K562 (cell line): Measurements from ENCODE around the gene LRRC4C. TPM values are rescaled to one million over a fixed set of nuclear protein-coding genes. Genes with fewer than 3 reads are reported as not detected.

Experiments
- ATAC-seq: fragments of 200-7000 bp; cut with Tn5 transposase; 3 replicates; pipeline ENCODE4 v1.9.1; 2020; ENCODE audit warnings: moderate library complexity
- BruUV-seq: library from RNA; stranded (reverse); fragments of 400-500 nt; replicated peaks from 2 replicates; lab custom pipeline; 2021; lab: Mats Ljungman, UMichigan
- CTCF ChIA-PET: fragments of 300-600 bp; formaldehyde crosslinking; extraction: SDS; loops from one replicate; lab custom pipeline; 2021; ENCODE audit warnings: low intra/inter-chr PET ratio; lab: Yijun Ruan, JAX
- POLR2A ChIA-PET: fragments of 300-600, 350-650 bp; sonication (Branson Sonifier 250); formaldehyde crosslinking; extraction: SDS; loops from one replicate; lab custom pipeline; 2021; ENCODE audit warnings: antibody characterized with exemption, inconsistent platforms; lab: Yijun Ruan, JAX
- DNase-seq, 4 experiments: peaks; one replicate each; pipeline versions ENCODE4 v3.0.0 to v3.0.0-alpha.2; 2011 to 2018; ENCODE audit warnings: low spot score in 3 of 4, mixed read lengths in 3 of 4; ENCODE audit errors: extremely low read depth in 1 of 4
- FAIRE-seq: peaks from 2 replicates; lab custom pipeline; 2011; peaks lifted over from hg19 to GRCh38; lab: Jason Lieb, UNC
- H2AFZ ChIP-seq: 2 replicates; pipeline ENCODE4 v1.6.0; 2011; ENCODE audit warnings: low read depth, low read length, control low read depth, inconsistent platforms
- H3K27ac ChIP-seq: fragments of 200-600 bp; 3 replicates; pipeline ENCODE4 v1.8.0; 2011; ENCODE audit warnings: low read depth, mild to moderate bottlenecking, control low read depth, inconsistent platforms, low read length, moderate library complexity, mixed read lengths; ENCODE audit errors: extremely low read depth
- H3K27me3 ChIP-seq, 2 experiments: fragments of 300-600 bp in 1 of 2; 2 replicates in 1 of 2; 3 replicates in 1 of 2; pipeline versions ENCODE4 v1.6.0 to v1.8.0; 2011; ENCODE audit warnings: inconsistent platforms in 2 of 2, low read length in 2 of 2, mild to moderate bottlenecking in 1 of 2, mixed read lengths in 1 of 2, moderate library complexity in 1 of 2; ENCODE audit not compliant: control insufficient read depth in 2 of 2, insufficient read depth in 2 of 2
- H3K36me3 ChIP-seq: fragments of 300-600 bp; 3 replicates; pipeline ENCODE4 v1.8.0; 2011; ENCODE audit warnings: mild to moderate bottlenecking, low read length, inconsistent platforms; ENCODE audit not compliant: control insufficient read depth, insufficient read depth
- H3K4me1 ChIP-seq, 2 experiments: fragments of 200-600 bp in 1 of 2; replicated peaks in 1 of 2; 2 replicates in 1 of 2; 3 replicates in 1 of 2; pipeline versions ENCODE4 v1.5.1 to v1.8.0; 2011; ENCODE audit warnings: inconsistent platforms in 2 of 2, low read length in 2 of 2, mild to moderate bottlenecking in 1 of 2, mixed read lengths in 1 of 2, moderate library complexity in 1 of 2; ENCODE audit not compliant: control insufficient read depth in 2 of 2, insufficient read depth in 2 of 2
- H3K4me2 ChIP-seq: 2 replicates; pipeline ENCODE4 v1.6.1; 2011; ENCODE audit warnings: low read length, control low read depth, inconsistent platforms, mixed read lengths; ENCODE audit not compliant: insufficient read depth
- H3K4me3 ChIP-seq: fragments of 200-600 bp; sonication (generic), shearing (Covaris generic); 2 replicates; pipeline ENCODE4 v1.5.1; 2016; ENCODE audit warnings: control low read depth, inconsistent platforms
- H3K79me2 ChIP-seq: fragments of 200-600 bp; 3 replicates; pipeline ENCODE4 v1.8.0; 2011; ENCODE audit warnings: low read length, inconsistent platforms; ENCODE audit not compliant: control insufficient read depth, insufficient read depth
- H3K9ac ChIP-seq, 2 experiments: 2 replicates each; pipeline versions ENCODE4 v1.6.0 to v1.6.1; 2011; ENCODE audit warnings: low read depth in 2 of 2, low read length in 2 of 2, control low read depth in 1 of 2, inconsistent platforms in 1 of 2, mild to moderate bottlenecking in 1 of 2, mixed read lengths in 1 of 2; ENCODE audit not compliant: insufficient read depth in 1 of 2
- H3K9me1 ChIP-seq: one replicate; pipeline ENCODE4 v1.6.0; 2011; ENCODE audit warnings: inconsistent platforms, mild to moderate bottlenecking, low read length, moderate library complexity; ENCODE audit not compliant: control insufficient read depth, insufficient read depth
- H3K9me3 ChIP-seq: replicated peaks from 2 replicates; pipeline ENCODE4 v1.5.1; 2011; ENCODE audit warnings: low read depth, low read length, inconsistent platforms; ENCODE audit not compliant: control insufficient read depth, insufficient read depth
- H4K20me1 ChIP-seq: replicated peaks from 2 replicates; pipeline ENCODE4 v1.6.1; 2011; ENCODE audit warnings: low read length, inconsistent platforms, mixed read lengths; ENCODE audit not compliant: control insufficient read depth, insufficient read depth
- C11orf30 ChIP-seq: fragments of 450-650 bp; IDR thresholded peaks from 2 replicates; pipeline ENCODE4 v1.6.1; 2016; ENCODE audit warnings: low read depth, mild to moderate bottlenecking
- CBX5 ChIP-seq: IDR thresholded peaks from 2 replicates; pipeline ENCODE4 v1.6.1; 2014; ENCODE audit warnings: low read depth, borderline replicate concordance
- CXXC5 ChIP-seq: fragments of 250-450 bp; sonication (Bioruptor Pico); IDR thresholded peaks from 2 replicates; pipeline ENCODE4 v1.8.0; 2022; ENCODE audit warnings: inconsistent platforms, mild to moderate bottlenecking, moderate library complexity
- DIDO1 ChIP-seq: fragments of 450-650 bp; IDR thresholded peaks from 2 replicates; pipeline ENCODE4 v1.6.1; 2016; ENCODE audit warnings: low read depth, missing biosample characterization, missing genetic modification characterization
- FOXA1 ChIP-seq: fragments of 450-650 bp; IDR thresholded peaks from 2 replicates; pipeline ENCODE4 v1.6.1; 2016; ENCODE audit warnings: mild to moderate bottlenecking, borderline replicate concordance
- JUND ChIP-seq, 2 experiments: IDR thresholded peaks; 2 replicates in 1 of 2; 3 replicates in 1 of 2; pipeline ENCODE4 v1.6.1; 2011; ENCODE audit warnings: borderline replicate concordance in 2 of 2, low read depth in 2 of 2, low read length in 2 of 2, improper control_type of control experiment in 1 of 2, missing biosample characterization in 1 of 2, missing genetic modification characterization in 1 of 2, missing genetic modification reagents in 1 of 2
- MEIS2 ChIP-seq: fragments of 450-650 bp; IDR thresholded peaks from 2 replicates; pipeline ENCODE4 v1.6.1; 2014; ENCODE audit warnings: mild to moderate bottlenecking; ENCODE audit not compliant: partially characterized antibody
- MXI1 ChIP-seq: IDR thresholded peaks from 2 replicates; pipeline ENCODE4 v1.6.1; 2011; ENCODE audit warnings: low read depth, mild to moderate bottlenecking, improper control_type of control experiment, low read length
- NFATC3 ChIP-seq: fragments of 450-650 bp; IDR thresholded peaks from 2 replicates; pipeline ENCODE4 v1.6.1; 2017; ENCODE audit warnings: mild to moderate bottlenecking
- NR2C2 ChIP-seq, 2 experiments: fragments of 200-800 bp in 1 of 2; sonication (Bioruptor generic) in 1 of 2; sonication (generic) in 1 of 2; formaldehyde crosslinking in 1 of 2; IDR thresholded peaks; 2 replicates each; pipeline versions ENCODE4 v1.6.1 to v1.8.0; 2016 to 2022; ENCODE audit warnings: mild to moderate bottlenecking in 1 of 2, missing compliant biosample characterization in 1 of 2, missing genetic modification characterization in 1 of 2, missing genetic modification reagents in 1 of 2
- NR2F6 ChIP-seq: fragments of 450-650 bp; formaldehyde crosslinking; IDR thresholded peaks from 2 replicates; pipeline ENCODE4 v1.4.0; 2020; ENCODE audit warnings: mild to moderate bottlenecking
- POLR3A ChIP-seq: IDR thresholded peaks from 2 replicates; pipeline ENCODE4 v1.6.1; 2011; ENCODE audit warnings: borderline replicate concordance, mild to moderate bottlenecking, moderate library complexity; ENCODE audit not compliant: insufficient read length, insufficient read depth; ENCODE audit errors: extremely low read depth
- PTBP1 ChIP-seq: fragments of 200-400 bp; formaldehyde crosslinking; IDR thresholded peaks from 2 replicates; pipeline ENCODE4 v1.6.1; 2017; ENCODE audit warnings: low read depth, low read length
- RBM34 ChIP-seq: fragments of 200-400 bp; formaldehyde crosslinking; IDR thresholded peaks from 2 replicates; pipeline ENCODE4 v1.6.1; 2018; ENCODE audit warnings: low read length, borderline replicate concordance; ENCODE audit not compliant: insufficient read depth
- RHOXF2B ChIP-seq: fragments of 250-450 bp; sonication (Bioruptor Pico); conservative IDR thresholded peaks from 2 replicates; pipeline ENCODE4 v1.5.1; 2021
- SMAD1 ChIP-seq: fragments of 150-350 bp; IDR thresholded peaks from 2 replicates; pipeline ENCODE4 v1.6.1; 2014; ENCODE audit warnings: low read length, low read depth; ENCODE audit not compliant: partially characterized antibody
- WGBS: fragments of 100-300 bp; shearing (Covaris generic); methylation state at CpG from one replicate; pipeline ENCODE4 v1.1.6; 2016; ENCODE audit warnings: low coverage, mixed read lengths; ENCODE audit not compliant: insufficient coverage; ENCODE audit errors: missing lambda C conversion rate; 5-methylcytosine and 5-hydroxymethylcytosine counted together
- in situ Hi-C: fragments of 300-500 bp; cut with MboI; formaldehyde crosslinking; loops from 4 replicates; pipeline ENCODE4 v1.15.0; 2018; ENCODE audit warnings: inconsistent platforms, mixed read lengths
- intact Hi-C: fragments of 100-400 bp; cut with micrococcal nuclease; formaldehyde crosslinking; loops from 2 replicates; pipeline ENCODE4 v1.14.2; 2022
- polyA plus RNA-seq, 8 experiments: library from polyadenylated mRNA; depleted of rRNA in 4 of 8; stranded (reverse) in 5 of 8; unstranded in 3 of 8; fragments of >200 nt; fragmentation: Nextera tagmentation in 2 of 8; fragmentation: Illumina TruSeq in 1 of 8; extraction: Ambion mirVana in 2 of 8; extraction: Trizol in 1 of 8; gene quantifications; 2 replicates each; pipeline versions ENCODE4 v1.2.1 to v1.2.3, GENCODE V29; 2011 to 2014; ENCODE audit warnings: inconsistent platforms in 1 of 8, missing spikeins in 1 of 8
- total RNA-seq, 7 experiments: library from RNA; depleted of rRNA in 6 of 7; stranded (reverse); fragments of >200 nt in 6 of 7; fragmentation: Illumina TruSeq in 2 of 7; extraction: Trizol in 2 of 7; gene quantifications; 2 replicates each; pipeline versions ENCODE4 v1.2.1 to v1.2.3, GENCODE V29; 2011 to 2021; ENCODE audit warnings: low replicate concordance in 1 of 7
- TF ChIP-seq, protein P1 (sequence below): fragments of 250-450 bp; sonication (Bioruptor Pico); IDR thresholded peaks from 2 replicates; pipeline ENCODE4 v1.4.0; 2020; ENCODE audit warnings: mild to moderate bottlenecking, moderate library complexity, borderline replicate concordance
- TF ChIP-seq, protein P2 (sequence below): fragments of 450-650 bp; IDR thresholded peaks from 2 replicates; pipeline ENCODE4 v1.6.1; 2018; ENCODE audit not compliant: partially characterized antibody

Gene LRRC4C
- total and polyA plus RNA-seq, 9 of the 15 experiments (the other 6 are each of a cell fraction or from before 2014, with no cell fraction given) = not detected

DNA sequence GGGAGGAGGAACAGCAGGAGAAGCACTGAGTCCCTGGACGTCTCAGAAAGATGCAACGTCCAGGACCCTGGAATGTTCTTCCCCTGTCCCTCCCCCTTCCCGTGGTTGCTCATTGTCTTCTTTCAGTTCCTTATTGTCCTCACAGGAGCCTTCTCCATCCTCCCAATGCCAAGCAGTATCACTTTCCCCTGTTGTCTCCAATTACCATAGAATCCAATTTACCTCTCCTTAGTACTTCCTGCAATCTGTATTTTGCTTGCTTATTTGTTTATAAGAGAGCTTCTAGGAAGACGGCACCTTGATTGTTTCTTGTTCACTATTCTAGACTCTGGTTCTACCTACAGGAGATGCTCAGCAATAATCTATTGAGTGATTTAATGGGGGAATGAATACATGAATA, 1273.7 kb downstream of the LRRC4C start:
- no peaks in the 10 kb centered on the region for H3K9me3 ChIP-seq
- no peak for DNase-seq
- ChIA-PET CTCF (no interaction called here), POLR2A (no interaction called here)
- no peaks in the 10 kb centered on the region for H4K20me1 ChIP-seq
- H3K4me3 ChIP-seq = no peak overlapping the region
- no peak overlapping the region for H2AFZ ChIP-seq
- H3K79me2 ChIP-seq = no peaks in the 10 kb centered on the region
- no peak for ATAC-seq
- no peaks in the 10 kb centered on the region for H3K36me3 ChIP-seq
- 0% methylated on average over 4 of the region's 4 CpGs for WGBS
- no peak overlapping the region for H3K9ac ChIP-seq
- H3K4me1 ChIP-seq = no peaks in the 10 kb centered on the region
- no peak for FAIRE-seq
- in situ Hi-C loops (no loop called here), intact Hi-C loops (no loop called here)
- no peaks in the 10 kb centered on the region for H3K9me1 ChIP-seq
- H3K27me3 ChIP-seq = no peaks in the 10 kb centered on the region
- H3K4me2 ChIP-seq = no peak overlapping the region
- BruUV-seq = no TSS peak
- H3K27ac ChIP-seq = no peak overlapping the region
- TF ChIP-seq C11orf30 (no peak), CXXC5 (CRISPR knock-in tag) (no peak), CBX5 (no peak), NFATC3 (no peak), MXI1 (no peak), NR2C2 (CRISPR knock-in tag; IDR thresholded peaks at IDR 0.05) (no peak), NR2C2 (tag; IDR thresholded peaks at IDR 0.05) (no peak), JUND (IDR thresholded peaks at IDR 0.05; ENCODE audit: borderline replicate concordance, low read depth, low read length) (no peak), JUND (tag; IDR thresholded peaks at IDR 0.05; ENCODE audit: borderline replicate concordance, low read depth, low read length) (no peak), SMAD1 (no peak), PTBP1 (no peak), MEIS2 (no peak), FOXA1 (no peak), DIDO1 (tag) (no peak), RHOXF2B (CRISPR knock-in tag) (no peak), POLR3A (no peak), RBM34 (no peak), NR2F6 (no peak)
- TF ChIP-seq, protein P1, sequence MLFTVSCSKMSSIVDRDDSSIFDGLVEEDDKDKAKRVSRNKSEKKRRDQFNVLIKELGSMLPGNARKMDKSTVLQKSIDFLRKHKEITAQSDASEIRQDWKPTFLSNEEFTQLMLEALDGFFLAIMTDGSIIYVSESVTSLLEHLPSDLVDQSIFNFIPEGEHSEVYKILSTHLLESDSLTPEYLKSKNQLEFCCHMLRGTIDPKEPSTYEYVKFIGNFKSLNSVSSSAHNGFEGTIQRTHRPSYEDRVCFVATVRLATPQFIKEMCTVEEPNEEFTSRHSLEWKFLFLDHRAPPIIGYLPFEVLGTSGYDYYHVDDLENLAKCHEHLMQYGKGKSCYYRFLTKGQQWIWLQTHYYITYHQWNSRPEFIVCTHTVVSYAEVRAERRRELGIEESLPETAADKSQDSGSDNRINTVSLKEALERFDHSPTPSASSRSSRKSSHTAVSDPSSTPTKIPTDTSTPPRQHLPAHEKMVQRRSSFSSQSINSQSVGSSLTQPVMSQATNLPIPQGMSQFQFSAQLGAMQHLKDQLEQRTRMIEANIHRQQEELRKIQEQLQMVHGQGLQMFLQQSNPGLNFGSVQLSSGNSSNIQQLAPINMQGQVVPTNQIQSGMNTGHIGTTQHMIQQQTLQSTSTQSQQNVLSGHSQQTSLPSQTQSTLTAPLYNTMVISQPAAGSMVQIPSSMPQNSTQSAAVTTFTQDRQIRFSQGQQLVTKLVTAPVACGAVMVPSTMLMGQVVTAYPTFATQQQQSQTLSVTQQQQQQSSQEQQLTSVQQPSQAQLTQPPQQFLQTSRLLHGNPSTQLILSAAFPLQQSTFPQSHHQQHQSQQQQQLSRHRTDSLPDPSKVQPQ (CRISPR knock-in tag) = no peak
- TF ChIP-seq, protein P2, sequence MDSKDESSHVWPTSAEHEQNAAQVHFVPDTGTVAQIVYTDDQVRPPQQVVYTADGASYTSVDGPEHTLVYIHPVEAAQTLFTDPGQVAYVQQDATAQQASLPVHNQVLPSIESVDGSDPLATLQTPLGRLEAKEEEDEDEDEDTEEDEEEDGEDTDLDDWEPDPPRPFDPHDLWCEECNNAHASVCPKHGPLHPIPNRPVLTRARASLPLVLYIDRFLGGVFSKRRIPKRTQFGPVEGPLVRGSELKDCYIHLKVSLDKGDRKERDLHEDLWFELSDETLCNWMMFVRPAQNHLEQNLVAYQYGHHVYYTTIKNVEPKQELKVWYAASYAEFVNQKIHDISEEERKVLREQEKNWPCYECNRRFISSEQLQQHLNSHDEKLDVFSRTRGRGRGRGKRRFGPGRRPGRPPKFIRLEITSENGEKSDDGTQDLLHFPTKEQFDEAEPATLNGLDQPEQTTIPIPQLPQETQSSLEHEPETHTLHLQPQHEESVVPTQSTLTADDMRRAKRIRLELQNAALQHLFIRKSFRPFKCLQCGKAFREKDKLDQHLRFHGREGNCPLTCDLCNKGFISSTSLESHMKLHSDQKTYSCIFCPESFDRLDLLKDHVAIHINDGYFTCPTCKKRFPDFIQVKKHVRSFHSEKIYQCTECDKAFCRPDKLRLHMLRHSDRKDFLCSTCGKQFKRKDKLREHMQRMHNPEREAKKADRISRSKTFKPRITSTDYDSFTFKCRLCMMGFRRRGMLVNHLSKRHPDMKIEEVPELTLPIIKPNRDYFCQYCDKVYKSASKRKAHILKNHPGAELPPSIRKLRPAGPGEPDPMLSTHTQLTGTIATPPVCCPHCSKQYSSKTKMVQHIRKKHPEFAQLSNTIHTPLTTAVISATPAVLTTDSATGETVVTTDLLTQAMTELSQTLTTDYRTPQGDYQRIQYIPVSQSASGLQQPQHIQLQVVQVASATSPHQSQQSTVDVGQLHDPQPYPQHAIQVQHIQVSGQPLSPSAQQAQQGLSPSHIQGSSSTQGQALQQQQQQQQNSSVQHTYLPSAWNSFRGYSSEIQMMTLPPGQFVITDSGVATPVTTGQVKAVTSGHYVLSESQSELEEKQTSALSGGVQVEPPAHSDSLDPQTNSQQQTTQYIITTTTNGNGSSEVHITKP = no peak
